Spleen (tissue), 11 donors: ENCODE results near the gene ZNF69. TPM values are rescaled to one million over a fixed set of nuclear protein-coding genes. Genes with fewer than 3 reads are reported as not detected.
"Not testable (repeated sequence)": the region's sequence is repeated elsewhere in the genome, so short reads cannot be mapped to it uniquely, and the experiment has no call there.

Experiments
- DNase-seq: peaks from one replicate; pipeline ENCODE4 v3.0.0-alpha.2; 2020
- H3K27ac ChIP-seq, 8 donors: fragments of 200-600 bp; sonication (generic) in 7 of 8; 1 replicate in 4 of 8; 2 replicates in 4 of 8; pipeline versions ENCODE4 v1.5.0 to v1.8.0; 2016 to 2021; ENCODE audit warnings: inconsistent platforms in 4 of 8, mild to moderate bottlenecking in 4 of 8, moderate library complexity in 1 of 8
- H3K27me3 ChIP-seq, 7 donors: fragments of 200-600 bp; sonication (generic) in 6 of 7; replicated peaks in 1 of 7; 1 replicate in 4 of 7; 2 replicates in 3 of 7; pipeline versions ENCODE4 v1.5.0 to v1.8.0; 2016 to 2021; ENCODE audit warnings: inconsistent platforms in 3 of 7, mild to moderate bottlenecking in 1 of 7
- H3K36me3 ChIP-seq, 6 donors: fragments of 200-600 bp; sonication (generic) in 5 of 6; 1 replicate in 4 of 6; 2 replicates in 2 of 6; pipeline versions ENCODE4 v1.5.0 to v1.8.0; 2016 to 2021; ENCODE audit warnings: inconsistent platforms in 2 of 6
- H3K4me1 ChIP-seq, 6 donors: fragments of 200-600 bp; sonication (generic) in 5 of 6; 1 replicate in 3 of 6; 2 replicates in 3 of 6; pipeline versions ENCODE4 v1.5.0 to v1.8.0; 2016 to 2021; ENCODE audit warnings: inconsistent platforms in 3 of 6
- H3K4me3 ChIP-seq, 8 donors: fragments of 200-600 bp; sonication (generic) in 7 of 8; 1 replicate in 4 of 8; 2 replicates in 4 of 8; pipeline versions ENCODE4 v1.5.0 to v1.8.0; 2016 to 2021; ENCODE audit warnings: inconsistent platforms in 4 of 8, mild to moderate bottlenecking in 4 of 8, moderate library complexity in 2 of 8
- H3K9me3 ChIP-seq, 8 donors: fragments of 200-600 bp; sonication (generic) in 7 of 8; 1 replicate in 4 of 8; 2 replicates in 4 of 8; pipeline versions ENCODE4 v1.5.0 to v1.8.0; 2016 to 2021; ENCODE audit warnings: inconsistent platforms in 4 of 8
- CTCF ChIP-seq, 11 experiments: fragments of 200-600 bp in 7 of 11; fragments of 450-650 bp in 4 of 11; sonication (generic) in 4 of 11; IDR thresholded peaks in 8 of 11; conservative IDR thresholded peaks in 3 of 11; 1 replicate in 7 of 11; 2 replicates in 4 of 11; pipeline versions ENCODE4 v1.4.0 to v1.8.0; 2016 to 2021; ENCODE audit warnings: antibody characterized with exemption in 11 of 11, inconsistent platforms in 4 of 11, mild to moderate bottlenecking in 1 of 11
- POLR2A ChIP-seq, 3 donors: fragments of 450-650 bp; IDR thresholded peaks; one replicate each; pipeline ENCODE4 v1.5.1; 2017; ENCODE audit warnings: antibody characterized with exemption in 3 of 3, mild to moderate bottlenecking in 1 of 3
- POLR2AphosphoS5 ChIP-seq, 3 donors: sonication (generic); formaldehyde crosslinking; IDR thresholded peaks; one replicate each; pipeline ENCODE4 v1.5.1; 2017; ENCODE audit warnings: antibody characterized with exemption in 3 of 3
- WGBS, 5 donors: extraction: QIAGEN DNeasy Blood & Tissue Kit in 3 of 5; methylation state at CpG; one replicate each; pipeline versions ENCODE4 v1.1.5 to v1.1.7; 2013 to 2018; 5-methylcytosine and 5-hydroxymethylcytosine counted together
- intact Hi-C: fragments of 100-400 bp; cut with DNase I; formaldehyde crosslinking; loops from one replicate; pipeline ENCODE4 v1.15.0; 2023; ENCODE audit warnings: low total_unique reads
- polyA plus RNA-seq, 3 donors: library from polyadenylated mRNA; stranded (reverse); fragments of 200-250 nt; gene quantifications; one replicate each; pipeline ENCODE4 v1.2.1, GENCODE V29; 2013
- total RNA-seq, 7 donors: library from RNA; depleted of rRNA in 3 of 7; stranded (reverse); fragments of >200 nt in 3 of 7; fragmentation: NEBNext Ultra II Directional in 4 of 7; extraction: Animal tissue kit (Norgen Biotek cat#: 25700) in 4 of 7; gene quantifications; one replicate each; pipeline versions ENCODE4 v1.1.0 to v1.2.1, GENCODE V29; 2016 to 2021
- donor health status: healthy with polysubstance abuse.
- donor health status: DM: no; HTN: no; CAD: no; lungs with moderate emphysema.
- donor health status: DM: no; HTN: no; CAD: no.
- donor health status: Bipolar disorder and iron deficiency.
- donor health status: healthy.
- donor health status: DM: no; HTN: no; CAD: no.
- donor health status: DM: yes; HTN: yes; CAD: no.

The ZNF69 gene
- total and polyA plus RNA-seq, 10 donors: 1.8 to 11.0 (median 4.6) TPM

- no peaks in the 10 kb centered on the region for H3K4me1 ChIP-seq
- intact Hi-C loops: no loop called here
- TF ChIP-seq POLR2A (IDR thresholded peaks at IDR 0.05): no peak
- no peak for TF ChIP-seq POLR2AphosphoS5 (IDR thresholded peaks at IDR 0.05)
- TF ChIP-seq CTCF (IDR thresholded peaks at IDR 0.05 in 8 of 11, conservative IDR thresholded peaks at IDR 0.05 in 3 of 11): no peak
- H3K4me3 ChIP-seq: no peak overlapping the region
- H3K27ac ChIP-seq: no peak overlapping the region
- peaks cover 30 to 92% (median 80%) of the 10 kb centered on the region in 6 donors for H3K36me3 ChIP-seq
- peaks cover 56 to 100% (median 97%) of the 10 kb centered on the region in 8 donors for H3K9me3 ChIP-seq
- no peaks in the 10 kb centered on the region for H3K27me3 ChIP-seq
- no peak for DNase-seq
These were observed 55.2 kb downstream of the ZNF69 start for GRCh38 chr19:11942843-11943108.

GRCh38 chr19:11944656-11945055 lies 57.1 kb downstream of the ZNF69 start:
- 96 to 98% (median 97%) methylated on average over 4 of the region's 4 CpGs for WGBS, 5 donors
- Histone ChIP-seq H3K9me3 (peaks cover 69 to 100% (median 100%) of the 10 kb centered on the region in 8 donors), H3K4me3 (peak overlapping the region in 1 of 8 donors; percentile 31), H3K36me3 (peaks cover 47 to 100% (median 94%) of the 10 kb centered on the region in 6 donors), H3K27me3 (no peaks in the 10 kb centered on the region), H3K27ac (no peak overlapping the region), H3K4me1 (no peaks in the 10 kb centered on the region)
- intact Hi-C loops: no loop called here
- TF ChIP-seq POLR2AphosphoS5 (IDR thresholded peaks at IDR 0.05) (no peak), CTCF (IDR thresholded peaks at IDR 0.05 in 8 of 11, conservative IDR thresholded peaks at IDR 0.05 in 3 of 11) (no peak), POLR2A (IDR thresholded peaks at IDR 0.05) (no peak)
- DNase-seq: no peak

GRCh38 chr19:11948646-11949045 lies 61.1 kb downstream of the ZNF69 start:
- intact Hi-C loops: no loop called here
- peaks cover 38 to 98% (median 71%) of the 10 kb centered on the region in 6 donors for H3K36me3 ChIP-seq
- no peaks in the 10 kb centered on the region for H3K4me1 ChIP-seq
- H3K27ac ChIP-seq: no peak overlapping the region
- no peaks in the 10 kb centered on the region for H3K27me3 ChIP-seq
- DNase-seq: no peak
- peaks cover 54 to 100% (median 100%) of the 10 kb centered on the region in 8 donors for H3K9me3 ChIP-seq
- H3K4me3 ChIP-seq: no peak overlapping the region
- 93 to 98% (median 96%) methylated on average over 3 of the region's 3 CpGs for WGBS, 5 donors
- TF ChIP-seq CTCF (IDR thresholded peaks at IDR 0.05 in 8 of 11, conservative IDR thresholded peaks at IDR 0.05 in 3 of 11) (no peak), POLR2A (IDR thresholded peaks at IDR 0.05) (no peak), POLR2AphosphoS5 (IDR thresholded peaks at IDR 0.05) (no peak)

- peak overlapping the region in 1 of 8 donors; percentile 4 for H3K4me3 ChIP-seq
These were observed 61.6 kb downstream of the ZNF69 start for GRCh38 chr19:11949201-11949600.

GRCh38 chr19:11949614-11950080 lies 62.1 kb downstream of the ZNF69 start:
- H3K9me3 ChIP-seq: peaks cover 49 to 100% (median 100%) of the 10 kb centered on the region in 8 donors
- peaks cover 36 to 88% (median 61%) of the 10 kb centered on the region in 6 donors for H3K36me3 ChIP-seq
- peak overlapping the region in 1 of 8 donors; percentile 4 for H3K4me3 ChIP-seq
- H3K27ac ChIP-seq, H3K27me3 ChIP-seq, H3K4me1 ChIP-seq, intact Hi-C loops, DNase-seq: not testable (repeated sequence)
- WGBS, 5 donors: 96 to 98% (median 97%) methylated on average over 4 of the region's 4 CpGs

More at GRCh38 chr19:11949201-11949600, 61.6 kb downstream of the ZNF69 start:
- intact Hi-C loops: no loop called here
- Histone ChIP-seq H3K27me3 (no peaks in the 10 kb centered on the region), H3K4me1 (no peaks in the 10 kb centered on the region), H3K27ac (no peak overlapping the region), H3K36me3 (peaks cover 38 to 92% (median 65%) of the 10 kb centered on the region in 6 donors), H3K9me3 (peaks cover 53 to 100% (median 100%) of the 10 kb centered on the region in 8 donors)
- no peak for DNase-seq
- TF ChIP-seq POLR2A (IDR thresholded peaks at IDR 0.05) (no peak), POLR2AphosphoS5 (IDR thresholded peaks at IDR 0.05) (no peak), CTCF (IDR thresholded peaks at IDR 0.05 in 8 of 11, conservative IDR thresholded peaks at IDR 0.05 in 3 of 11) (no peak)
- 94 to 99% (median 98%) methylated on average over 4 of the region's 4 CpGs for WGBS, 5 donors
